BJ (cell line): ENCODE data around the gene GRB14. TPM values are rescaled to one million over a fixed set of nuclear protein-coding genes. Genes with fewer than 3 reads are reported as not detected.
"Not testable (repeated sequence)": the region's sequence is repeated elsewhere in the genome, so short reads cannot be mapped to it uniquely, and the experiment has no call there.

Experiments
- CTCF ChIA-PET: fragments of 350-600 bp; formaldehyde crosslinking; extraction: SDS; loops from one replicate; lab custom pipeline; 2021; ENCODE audit warnings: antibody characterized with exemption, inconsistent platforms; lab: Yijun Ruan, JAX
- POLR2A ChIA-PET: fragments of 300-600 bp; sonication (Branson Sonifier 250); formaldehyde crosslinking; extraction: SDS; loops from one replicate; lab custom pipeline; 2021; ENCODE audit warnings: antibody characterized with exemption; lab: Charles Lee
- DNase-seq: peaks from one replicate; pipeline ENCODE4 v3.0.0-alpha.2; 2011; ENCODE audit warnings: low read depth
- H3K27me3 ChIP-seq: 2 replicates; pipeline ENCODE4 v1.6.0; 2011; ENCODE audit warnings: low read length; ENCODE audit not compliant: control insufficient read depth, insufficient read depth
- H3K36me3 ChIP-seq: 2 replicates; pipeline ENCODE4 v1.5.1; 2011; ENCODE audit warnings: low read length; ENCODE audit not compliant: control insufficient read depth, insufficient read depth
- H3K4me3 ChIP-seq: 2 replicates; pipeline ENCODE4 v1.5.1; 2011; ENCODE audit warnings: low read depth, mild to moderate bottlenecking, control low read depth, low read length
- CTCF ChIP-seq: IDR thresholded peaks from 2 replicates; pipeline ENCODE4 v1.5.1; 2011; ENCODE audit warnings: low read depth, mild to moderate bottlenecking, control low read depth, inconsistent platforms, low read length, moderate library complexity; ENCODE audit not compliant: insufficient read depth
- polyA plus RNA-seq: library from polyadenylated mRNA; depleted of rRNA; stranded (reverse); fragments of >200 nt; gene quantifications from 2 replicates; pipeline ENCODE4 v1.2.3, GENCODE V29; 2011

GRB14 gene
- polyA plus RNA-seq, 1 experiment, result 0.29 TPM

GRCh38 chr2:164478205-164478604 is 143.1 kb downstream of the GRB14 start:
- Histone ChIP-seq H3K36me3 (no peaks in the 10 kb centered on the region), H3K4me3 (no peak overlapping the region), H3K27me3 (no peaks in the 10 kb centered on the region)
- DNase-seq, result no peak
- POLR2A ChIA-PET, result no interaction called here
- CTCF ChIA-PET, result no interaction called here
- no peak for TF ChIP-seq CTCF

GRCh38 chr2:164474873-164475272 is 146.4 kb downstream of the GRB14 start:
- ChIA-PET POLR2A (no interaction called here), CTCF (no interaction called here)
- no peaks in the 10 kb centered on the region for H3K36me3 ChIP-seq
- no peaks in the 10 kb centered on the region for H3K27me3 ChIP-seq
- TF ChIP-seq CTCF, result no peak
- no peak for DNase-seq
- no peak overlapping the region for H3K4me3 ChIP-seq

- ChIA-PET CTCF (interaction anchor here (1.2 kb wide), 1 partner anchor 9 kb away, joined by 4 read pairs; no protein-coding TSS in a partner anchor), POLR2A (no interaction called here)
- no peaks in the 10 kb centered on the region for H3K27me3 ChIP-seq
- TF ChIP-seq CTCF, result no peak
- DNase-seq, result no peak
- no peak overlapping the region for H3K4me3 ChIP-seq
- H3K36me3 ChIP-seq, result no peaks in the 10 kb centered on the region
Observed at GRCh38 chr2:164473021-164473420, 148.3 kb downstream of the GRB14 start.

- CTCF ChIA-PET, result interaction anchor here (1.1 kb wide), 1 partner anchor 8 kb away, joined by 4 read pairs; no protein-coding TSS in a partner anchor
- H3K27me3 ChIP-seq, H3K4me3 ChIP-seq, H3K36me3 ChIP-seq, DNase-seq, POLR2A ChIA-PET: not testable (repeated sequence)
Observed at GRCh38 chr2:164465047-164465446, 156.2 kb downstream of the GRB14 start.

- no peak for TF ChIP-seq CTCF
- Histone ChIP-seq H3K4me3 (no peak overlapping the region), H3K27me3 (no peaks in the 10 kb centered on the region), H3K36me3 (no peaks in the 10 kb centered on the region)
- POLR2A ChIA-PET, result no interaction called here
- no peak for DNase-seq
- CTCF ChIA-PET, result interaction anchor here (1.1 kb wide), 1 partner anchor 9 kb away, joined by 4 read pairs; no protein-coding TSS in a partner anchor
Observed at GRCh38 chr2:164464376-164464775, 156.9 kb downstream of the GRB14 start.

GRCh38 chr2:164458792-164459191 is 162.5 kb downstream of the GRB14 start:
- ChIA-PET POLR2A (no interaction called here), CTCF (no interaction called here)
- H3K4me3 ChIP-seq, result no peak overlapping the region
- H3K27me3 ChIP-seq, result peaks cover 2% of the 10 kb centered on the region; the same call in 1 of the 2 replicates
- no peaks in the 10 kb centered on the region for H3K36me3 ChIP-seq
- DNase-seq, result no peak
- no peak for TF ChIP-seq CTCF
